HG03558 (cell line): ENCODE data around the gene DPP6.
"Not testable (repeated sequence)": the region's sequence is repeated elsewhere in the genome, so short reads cannot be mapped to it uniquely, and the experiment has no call there.

ENCODE experiments used
- ATAC-seq: cut with Tn5 transposase; IDR thresholded peaks from one replicate; pipeline ENCODE4 v1.9.1; 2021; ENCODE audit warnings: moderate number of reproducible peaks; ENCODE audit not compliant: unreplicated experiment; ENCODE audit errors: extremely low read depth

The DPP6 gene

DNA sequence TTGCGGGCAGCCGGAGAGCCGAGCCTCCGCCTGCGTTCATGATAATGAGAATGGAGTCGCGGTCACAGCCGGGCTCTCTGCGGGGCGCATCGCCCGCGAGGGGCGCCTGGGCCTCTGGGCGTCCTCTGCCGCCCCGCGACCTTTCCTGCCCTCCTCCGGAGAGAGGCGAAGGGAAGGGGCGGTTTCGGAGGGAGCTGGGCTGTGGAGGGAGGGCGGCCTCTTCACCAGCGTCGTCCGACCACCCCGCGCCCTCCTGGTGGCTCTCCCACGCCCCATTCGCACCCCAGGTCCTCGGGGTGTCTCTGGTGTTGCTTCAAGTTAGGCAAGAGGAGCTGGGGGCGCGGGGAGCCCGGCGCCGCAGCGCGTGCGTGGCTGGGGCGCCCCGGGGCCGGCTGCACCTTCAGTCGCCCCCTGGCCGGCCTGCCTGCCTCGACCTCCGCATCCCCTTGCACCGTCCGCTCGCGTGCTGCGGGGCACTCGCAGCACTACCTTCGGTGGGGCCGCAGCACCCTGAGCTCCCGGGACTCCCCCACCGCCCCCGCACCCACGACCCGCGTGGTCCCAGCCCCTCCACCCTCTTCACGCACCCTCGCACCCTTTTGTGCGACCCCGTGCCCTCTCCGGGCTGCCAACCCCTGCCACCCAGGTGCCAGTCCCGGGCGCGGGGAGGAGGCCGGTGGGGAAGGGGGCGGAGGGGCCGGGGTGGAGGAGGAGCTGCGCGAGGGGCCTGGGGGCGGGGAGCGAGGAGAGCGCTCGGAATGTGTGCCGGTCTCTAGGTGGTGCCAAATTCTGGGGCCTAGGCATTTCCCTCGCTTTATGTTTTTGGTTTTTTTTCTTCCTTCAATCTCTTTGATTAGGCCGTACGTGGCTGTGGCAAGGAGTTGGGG, at the start of gene DPP6:
DPP6 (plus strand) TSS at position 756 of the 887 bp plus-strand sequence.
- not testable (repeated sequence) for ATAC-seq

DNA sequence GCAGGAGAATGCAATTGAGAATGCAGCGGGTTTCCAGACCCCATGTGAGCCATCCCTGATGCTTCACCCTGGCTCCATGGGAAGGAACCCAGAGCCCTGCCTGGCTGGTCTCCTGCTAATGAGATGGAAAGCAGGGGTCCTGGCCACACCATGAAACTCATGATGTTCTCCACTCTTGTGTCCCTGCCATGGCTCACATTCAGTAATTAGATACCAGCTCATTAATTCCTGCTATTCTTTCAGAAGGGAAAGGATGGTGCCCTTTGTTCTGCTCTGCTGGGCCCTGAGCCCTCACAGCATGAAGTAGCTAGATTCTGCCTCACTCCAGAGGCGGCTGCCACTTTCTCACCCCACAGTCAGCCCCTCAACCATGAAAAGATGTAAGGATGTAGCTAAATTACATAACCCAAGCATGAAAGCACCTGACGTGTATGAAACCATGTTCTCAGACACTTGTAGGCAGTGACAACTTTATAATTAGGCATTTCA, 42.7 kb upstream of the DPP6 start:
- not testable (repeated sequence) for ATAC-seq

DNA sequence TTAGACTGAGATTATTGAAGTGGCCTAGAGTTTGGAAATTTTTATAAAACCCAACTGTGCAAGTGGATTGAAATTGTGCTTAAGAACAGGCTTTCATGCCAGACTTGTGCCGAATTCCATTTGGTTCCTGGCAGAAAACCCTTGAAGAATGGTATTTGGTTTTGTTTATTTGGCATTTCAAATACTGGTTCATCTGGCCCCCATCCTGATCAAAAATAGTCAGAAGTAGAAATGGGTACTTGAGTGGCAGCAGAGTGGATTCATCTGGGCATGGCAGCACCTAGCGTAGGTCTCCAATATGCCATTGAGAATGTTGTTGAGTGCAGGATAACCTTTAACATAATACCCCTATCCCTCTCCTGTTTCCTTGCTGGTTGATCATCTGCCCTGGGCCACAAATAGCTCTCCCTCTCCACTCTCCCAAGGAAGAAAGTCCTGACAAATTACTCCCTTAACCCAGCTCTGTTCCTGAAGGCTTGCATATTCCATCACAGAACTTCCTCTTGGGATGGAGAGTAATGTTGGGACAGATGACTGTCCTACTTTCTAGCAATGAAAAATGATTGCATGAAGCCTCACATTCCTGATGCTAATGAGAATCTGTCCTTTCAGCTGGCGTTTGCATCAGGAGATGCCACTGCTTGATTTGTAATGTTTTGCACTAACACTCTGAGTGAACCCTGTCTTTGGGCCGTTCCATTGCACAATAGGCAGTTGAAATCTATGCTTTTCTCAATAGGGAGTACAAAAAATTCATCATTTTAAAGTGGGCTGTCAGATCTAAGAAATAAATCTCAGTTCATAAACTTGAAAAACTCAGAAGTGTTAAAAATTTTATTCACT, 41.3 kb upstream of the DPP6 start:
- ATAC-seq: not testable (repeated sequence)

DNA sequence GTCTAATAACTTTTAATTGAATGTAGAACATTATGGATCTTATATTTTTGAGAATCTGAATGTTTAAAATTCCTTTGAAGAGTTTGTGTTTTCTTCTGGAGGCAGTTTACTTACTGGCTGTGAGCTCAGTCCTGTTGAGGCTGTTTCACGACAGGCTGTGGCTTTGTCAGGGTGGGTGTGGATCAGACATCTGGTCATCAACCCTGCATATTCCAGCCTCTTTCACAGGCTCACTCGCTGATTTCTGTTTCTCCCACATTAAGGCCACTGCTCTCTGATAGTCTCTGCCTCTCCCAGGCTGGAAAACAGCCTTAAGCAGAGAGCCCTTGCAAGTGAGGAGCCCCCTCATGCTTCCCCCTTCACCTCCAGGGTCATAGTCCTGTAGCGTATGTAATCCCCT, 39.4 kb upstream of the DPP6 start:
- ATAC-seq: not testable (repeated sequence)

DNA sequence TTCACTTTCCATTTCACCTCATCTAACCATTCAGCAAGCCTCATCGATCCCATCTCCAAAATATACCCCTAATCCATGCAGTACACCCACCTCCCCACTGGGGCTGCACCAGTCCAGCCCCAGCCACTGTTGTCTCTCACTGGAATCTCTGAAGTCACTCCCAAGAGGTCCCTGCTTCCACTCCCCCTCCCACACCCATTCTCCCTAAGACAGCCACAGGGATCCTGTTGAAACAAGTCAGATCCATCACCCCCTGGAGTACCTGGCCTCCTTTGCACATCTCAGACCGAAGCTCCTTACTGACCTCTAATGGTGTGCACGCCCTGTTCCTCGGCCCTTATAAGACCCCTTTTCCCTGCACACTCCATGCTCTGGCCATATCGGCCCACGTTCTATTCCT, 36.6 kb upstream of the DPP6 start:
- not testable (repeated sequence) for ATAC-seq

DNA sequence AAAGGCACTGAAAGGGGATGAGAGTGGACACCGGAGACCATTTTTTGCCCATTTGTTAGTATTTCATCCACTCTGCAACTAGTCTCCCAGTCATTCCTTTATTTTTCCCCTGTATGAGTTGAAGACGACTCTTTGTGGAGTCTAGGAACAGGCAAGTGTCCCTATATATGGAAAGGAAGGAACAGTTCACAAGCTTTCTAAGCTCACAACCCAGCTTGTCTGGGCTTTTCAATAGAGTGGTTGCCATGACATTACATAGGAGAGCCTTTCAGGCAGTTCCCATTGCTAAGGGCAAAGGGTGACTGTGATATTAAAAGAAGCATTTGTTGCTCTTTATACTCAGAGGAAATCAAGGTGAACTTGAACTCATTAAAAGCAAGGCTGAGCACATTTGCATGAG, 33.8 kb upstream of the DPP6 start:
- ATAC-seq: not testable (repeated sequence)

DNA sequence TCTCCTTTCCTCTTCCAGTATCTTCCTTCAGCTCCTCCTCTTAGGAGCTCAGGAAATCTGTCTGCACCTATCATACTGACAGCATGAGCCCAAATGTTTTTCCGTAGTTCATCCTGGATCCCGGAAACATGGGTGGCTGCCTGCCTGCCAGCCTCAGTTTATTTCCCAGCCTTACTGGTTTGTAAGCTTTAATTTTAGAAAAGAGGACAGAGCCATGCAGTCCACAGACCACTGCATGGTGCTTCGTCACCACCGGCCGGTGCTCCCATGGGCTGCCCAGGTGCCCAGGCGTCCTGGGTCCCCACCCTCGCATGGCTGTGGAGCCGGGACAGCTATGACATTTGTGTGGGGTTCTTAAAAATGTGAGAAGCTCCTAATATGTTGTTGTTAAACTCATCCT, 24.4 kb upstream of the DPP6 start:
- not testable (repeated sequence) for ATAC-seq

DNA sequence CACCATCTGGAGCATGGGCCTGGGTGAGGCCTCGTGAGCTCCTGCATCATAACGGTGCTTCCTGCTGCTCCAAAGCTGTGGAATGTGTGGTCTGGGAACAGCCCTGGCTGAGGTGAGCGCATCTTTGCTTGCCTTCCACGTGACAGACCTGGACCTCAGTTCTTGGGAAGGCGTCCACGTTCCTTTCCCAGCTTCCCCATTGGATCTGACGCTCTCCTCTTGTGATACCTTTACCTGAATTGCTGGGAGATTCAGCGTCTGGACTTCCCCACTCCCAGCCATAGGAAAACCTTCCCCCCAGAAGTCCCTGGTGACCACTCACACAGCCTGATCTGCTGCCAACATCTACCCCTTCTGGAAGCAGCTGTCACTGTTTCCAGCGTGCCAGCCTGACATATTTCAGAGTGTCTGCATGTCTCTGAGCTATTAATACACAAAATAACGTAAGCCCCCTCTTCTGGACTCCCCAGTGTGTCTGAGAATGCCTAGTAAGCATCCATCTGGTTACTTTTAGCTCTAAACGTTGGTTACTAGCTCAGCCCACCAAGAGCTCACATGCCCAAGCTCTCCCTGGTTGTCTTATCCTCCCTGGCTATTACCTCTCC, 21.6 kb upstream of the DPP6 start:
- ATAC-seq: not testable (repeated sequence)

DNA sequence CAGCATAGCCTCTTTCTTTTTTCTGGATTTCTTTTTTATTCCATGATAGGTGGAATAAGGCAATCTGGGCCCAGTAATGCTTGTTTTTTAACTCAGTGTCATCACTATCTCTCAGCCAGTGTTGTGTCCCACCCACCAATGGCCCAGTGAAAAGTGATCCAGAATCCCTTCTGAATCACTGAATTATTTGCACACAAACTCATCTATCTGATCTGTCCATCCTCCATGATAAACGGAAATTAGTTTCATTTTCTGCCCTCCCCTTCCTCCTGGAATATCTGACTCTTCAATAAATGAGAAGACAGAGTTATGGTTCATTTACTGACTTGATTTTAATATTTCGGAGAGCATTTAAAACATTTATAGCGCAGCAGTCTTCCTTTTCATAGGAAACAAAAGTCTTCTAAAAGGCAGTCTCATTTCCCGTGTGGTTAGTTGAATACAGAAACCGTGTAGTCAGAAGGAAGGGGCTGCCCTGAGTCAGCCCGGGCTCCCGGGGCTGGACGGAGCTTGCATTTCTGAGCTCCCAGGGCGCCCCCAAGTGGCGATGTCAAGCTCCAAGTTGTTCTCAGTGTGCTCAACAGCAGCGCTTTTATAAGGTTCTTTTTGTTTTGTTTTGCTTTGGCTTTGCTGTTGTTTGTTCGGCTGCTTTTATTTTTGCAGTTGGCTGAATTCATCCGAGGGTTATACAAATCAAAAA, 12.6 kb upstream of the DPP6 start:
- ATAC-seq: peak; percentile 73

DNA sequence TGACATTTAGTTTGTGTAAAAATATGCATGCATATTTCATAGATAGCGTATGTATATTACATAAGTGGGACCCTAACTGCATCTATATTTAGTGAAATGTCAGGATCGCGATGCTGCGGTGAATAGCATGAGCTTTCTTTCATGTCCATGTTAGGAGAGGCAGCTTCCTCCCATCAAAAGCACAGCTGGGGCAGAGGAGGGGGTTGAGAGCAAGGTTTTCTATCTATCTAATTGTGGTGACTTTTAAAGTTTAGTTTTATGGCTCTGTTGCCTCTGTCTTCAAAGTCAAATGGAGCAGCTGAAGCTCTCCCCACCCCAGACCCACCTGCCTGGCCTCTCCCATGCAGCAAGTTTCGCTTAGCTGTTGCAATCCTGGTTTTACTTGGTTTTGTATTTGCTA, 1.8 kb upstream of the DPP6 start:
- not testable (repeated sequence) for ATAC-seq

DNA sequence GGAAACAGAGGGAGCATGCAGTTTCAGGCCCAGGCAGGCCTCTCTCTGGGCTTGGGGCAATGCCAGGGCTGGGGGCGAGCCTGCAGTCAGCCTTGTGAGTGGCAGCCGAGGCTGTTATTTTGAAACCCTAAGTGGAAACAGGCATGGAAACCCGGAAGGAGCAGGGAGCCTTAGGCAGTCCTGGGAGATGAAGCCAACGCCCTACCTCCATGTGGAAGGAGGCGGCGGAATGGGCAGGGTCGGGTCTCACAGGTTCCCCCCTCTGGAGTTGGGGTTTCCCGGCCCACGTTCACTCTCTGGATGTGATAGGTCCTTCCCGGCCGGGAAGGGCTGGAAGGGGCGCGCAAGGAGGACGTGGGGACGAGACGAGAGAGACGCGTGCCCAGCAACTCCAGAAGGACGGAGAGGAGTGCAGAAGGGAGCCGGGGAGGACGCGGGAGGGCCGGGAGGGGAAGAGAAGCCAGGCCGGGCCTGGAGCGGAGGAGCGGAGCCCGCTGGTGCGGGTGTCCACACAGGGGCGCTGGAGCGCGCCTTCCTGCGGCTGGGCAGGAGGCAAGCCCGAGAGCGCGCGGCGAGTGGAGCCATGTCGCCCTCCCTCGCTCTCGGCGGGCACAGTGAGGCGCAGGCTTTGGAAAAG, 1.1 kb upstream of the DPP6 start:
- ATAC-seq: not testable (repeated sequence)

DNA sequence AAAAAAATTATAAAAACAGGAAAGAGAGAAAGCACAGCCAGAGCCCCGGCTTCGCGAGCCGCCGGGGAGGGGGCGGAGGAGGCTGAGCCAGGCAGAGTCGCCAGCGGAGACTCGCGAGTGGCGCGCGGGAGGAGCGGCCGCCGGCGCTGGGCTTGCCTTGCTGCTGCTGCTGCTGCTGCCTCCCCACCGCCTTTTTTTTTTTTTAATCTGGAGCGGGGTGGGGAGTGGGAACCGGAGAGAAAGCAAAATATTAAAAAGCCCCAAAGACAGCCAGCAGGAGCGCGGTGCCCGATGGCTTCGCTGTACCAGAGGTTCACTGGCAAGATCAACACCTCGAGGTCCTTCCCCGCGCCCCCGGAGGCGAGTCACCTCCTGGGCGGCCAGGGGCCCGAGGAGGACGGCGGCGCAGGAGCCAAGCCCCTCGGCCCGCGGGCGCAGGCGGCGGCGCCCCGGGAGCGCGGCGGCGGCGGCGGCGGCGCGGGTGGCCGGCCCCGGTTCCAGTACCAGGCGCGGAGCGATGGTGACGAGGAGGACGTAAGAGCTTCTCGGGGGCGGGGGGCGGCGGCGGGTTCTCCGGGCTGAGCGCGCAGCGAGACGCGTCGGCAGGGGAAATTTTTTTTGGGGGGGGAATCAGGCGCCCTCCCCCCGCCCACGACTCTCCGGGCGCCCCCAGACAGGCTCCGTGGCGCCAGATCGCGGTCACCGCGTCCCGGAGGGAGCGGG, 493 bp downstream of the DPP6 start:
- not testable (repeated sequence) for ATAC-seq

DNA sequence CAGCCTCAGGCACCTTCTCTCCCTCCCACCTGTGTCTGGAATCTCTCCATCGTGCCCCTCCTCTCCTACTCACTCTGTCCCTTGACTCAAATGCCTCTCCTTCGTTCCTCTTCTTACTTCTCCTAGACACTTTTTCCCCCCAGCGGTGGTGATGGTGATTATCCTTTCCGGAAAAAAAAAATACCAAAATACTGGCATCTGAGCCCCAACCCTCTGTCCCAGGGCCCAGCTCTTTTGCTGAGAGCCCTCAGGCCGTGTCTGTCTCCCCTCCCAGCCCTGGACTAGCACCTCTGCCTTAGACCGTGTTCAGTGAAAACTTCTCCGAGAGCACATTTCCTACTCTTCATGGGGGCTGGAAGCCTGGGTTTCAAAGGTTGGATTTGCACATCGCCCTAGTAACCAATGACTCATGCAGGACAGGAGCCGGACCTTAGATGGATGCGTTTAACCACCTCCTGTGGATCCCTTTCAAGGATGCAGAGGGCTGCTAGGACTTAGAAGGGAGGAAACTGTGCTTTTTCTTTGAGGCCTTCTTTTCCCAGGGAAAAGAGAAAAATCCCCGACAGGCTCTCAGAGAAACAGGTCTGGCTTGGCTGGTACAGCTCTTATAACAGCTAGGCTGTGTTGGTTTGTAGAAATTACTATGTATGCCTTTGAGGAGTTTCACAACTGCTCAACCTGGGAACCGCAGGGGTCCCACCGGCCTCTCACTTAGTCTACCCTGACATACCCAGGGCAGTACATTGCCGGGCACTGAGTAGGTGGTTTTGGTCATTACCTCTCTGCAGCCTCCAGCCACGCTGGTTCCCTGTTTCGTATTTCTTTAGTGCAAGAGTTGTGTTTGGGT, 1.5 kb downstream of the DPP6 start:
- not testable (repeated sequence) for ATAC-seq

DNA sequence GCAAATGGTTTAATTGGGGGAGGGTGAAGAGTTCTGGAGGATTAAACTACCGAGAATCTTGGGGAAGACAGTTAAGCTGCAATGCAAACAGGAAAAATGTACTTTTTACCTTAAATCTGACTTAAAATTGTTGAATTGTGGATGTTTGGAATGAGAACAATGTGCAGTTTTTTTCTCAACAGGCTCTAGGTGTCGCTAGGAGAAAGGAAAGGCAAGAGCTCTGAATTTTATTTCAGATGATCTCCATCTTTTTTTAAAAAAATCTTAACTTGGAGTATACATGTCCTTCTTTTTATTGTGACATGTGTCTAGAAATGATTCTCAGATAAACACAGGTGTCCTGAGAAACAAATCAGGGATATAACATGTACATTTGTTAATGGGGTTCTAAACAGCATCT, 2.5 kb downstream of the DPP6 start:
- not testable (repeated sequence) for ATAC-seq

DNA sequence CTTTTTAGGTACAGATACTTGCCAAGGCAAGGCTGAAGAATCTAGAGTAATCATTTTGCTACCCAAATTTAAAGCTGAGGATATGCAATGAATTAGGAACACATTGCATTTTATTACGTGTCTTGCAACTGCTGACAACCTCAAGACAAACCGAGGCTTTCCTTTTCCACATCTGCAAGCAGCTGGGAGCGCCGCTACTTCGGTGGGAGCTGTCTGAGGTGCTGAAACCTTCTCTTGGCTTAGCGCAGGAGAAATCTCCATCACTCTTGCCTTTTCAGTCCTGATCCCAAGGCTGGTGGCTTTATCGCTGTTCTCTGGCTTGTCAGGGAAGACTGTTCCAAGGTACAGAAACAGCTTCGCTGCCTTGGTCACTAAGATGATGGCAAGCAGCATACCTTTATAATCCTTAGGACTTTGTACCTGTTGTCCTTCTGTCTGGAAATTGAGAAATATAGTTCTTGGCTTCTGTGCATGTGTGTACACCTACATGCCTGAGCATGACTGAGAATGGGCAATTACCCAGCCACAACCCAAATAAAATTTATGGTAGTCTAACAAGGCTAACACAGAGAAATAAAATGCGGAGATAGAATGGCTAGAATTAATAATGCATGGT, 3.4 kb downstream of the DPP6 start:
- not testable (repeated sequence) for ATAC-seq

DNA sequence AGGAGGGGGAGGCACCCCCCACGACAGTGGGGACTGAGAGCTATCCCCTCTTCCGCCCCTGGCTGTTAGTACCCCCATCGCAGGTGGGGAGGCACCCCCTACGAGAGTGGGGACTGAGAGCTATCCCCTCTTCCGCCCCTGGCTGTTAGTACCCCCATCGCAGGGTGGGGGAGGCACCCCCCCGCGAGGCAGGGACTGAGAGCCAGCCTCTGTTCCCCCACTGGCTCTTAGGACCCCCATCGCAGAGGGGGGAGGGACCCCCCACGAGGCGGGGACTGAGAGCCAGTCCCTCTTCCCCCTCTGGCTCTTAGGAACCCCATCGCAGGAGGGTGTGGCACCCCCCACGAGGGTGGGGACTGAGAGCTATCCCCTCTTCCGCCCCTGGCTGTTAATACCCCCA, 6.6 kb downstream of the DPP6 start:
- ATAC-seq: not testable (repeated sequence)

DNA sequence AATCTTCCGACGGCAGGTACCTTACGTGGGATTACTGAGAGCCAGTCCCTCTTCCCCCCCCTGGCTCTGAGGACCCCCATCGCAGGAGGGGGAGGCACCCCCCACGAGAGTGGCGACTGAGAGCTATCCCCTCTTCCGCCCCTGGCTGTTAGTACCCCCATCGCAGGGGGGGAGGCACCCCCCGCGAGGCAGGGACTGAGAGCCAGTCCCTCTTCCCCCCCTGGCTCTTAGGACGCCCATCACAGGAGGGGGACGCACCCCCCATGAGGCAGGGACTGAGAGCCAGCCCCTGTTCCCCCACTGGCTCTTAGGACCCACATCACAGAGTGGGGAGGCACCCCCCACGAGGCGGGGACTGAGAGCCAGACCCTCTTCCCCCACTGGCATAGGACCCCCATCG, 8.4 kb downstream of the DPP6 start:
- not testable (repeated sequence) for ATAC-seq
